Heart left ventricle (tissue), 13 donors: ENCODE measurements around the gene LBX2.

Source experiments
- CTCF ChIP-seq, 12 donors: fragments of 200-600 bp; sonication (generic) in 4 of 12; IDR thresholded peaks; one replicate each; pipeline versions ENCODE4 v1.5.0 to v1.8.0; 2018 to 2022; ENCODE audit warnings: antibody characterized with exemption in 12 of 12, mild to moderate bottlenecking in 5 of 12
- POLR2A ChIP-seq, 2 donors: fragments of 450-650 bp; IDR thresholded peaks; one replicate each; pipeline ENCODE4 v1.6.1; 2017; ENCODE audit warnings: antibody characterized with exemption in 2 of 2, mild to moderate bottlenecking in 2 of 2, moderate library complexity in 2 of 2
- donor health status: ischemic (EF 13 %, LVEDD 7.1; RV severe dilation, severe dysfunction).
- donor health status: DM: no; HTN: yes; CAD: no.
- donor health status: DM: no; HTN: no; CAD: no.
- donor health status: ischemic (EF 25% LVEDD 6.9; RV normal size, moderate dysfunction).
- donor health status: ischemic (EF 25% LVEDD 5.7; RV mildly dilated, moderate dysfunction).
- donor health status: ischemic (EF 35%, LVEDD 5.7; RV mildly dilated, moderate dysfunction).
- donor health status: nonischemic (EF 11% LVEDD 7.7; RV severe dilation, severe dysfunction).
- donor health status: DM: yes; HTN: yes; CAD: no.
- donor health status: PGD.
- donor health status: ischemic (EF 29% LVEDD 5.4; RV normal size, mild dysfunction).
- donor health status: nonischemic (EF 23%, LVEDD 6.1; RV moderate dilation, normal function).

GRCh38 chr2:74491648-74492544 is 7.5 kb downstream of the LBX2 start:
- no peak for TF ChIP-seq CTCF (IDR thresholded peaks at IDR 0.05)
- no peak for TF ChIP-seq POLR2A (IDR thresholded peaks at IDR 0.05)
